Esophagus squamous epithelium (tissue), 5 donors: ENCODE measurements around the gene KLK15. TPM values are rescaled to one million over a fixed set of nuclear protein-coding genes. Genes with fewer than 3 reads are reported as not detected.

Source experiments
- DNase-seq: peaks from one replicate; lab custom pipeline; 2025; lab: John Stamatoyannopoulos, UW
- H3K27ac ChIP-seq, 4 donors: fragments of 200-600 bp; sonication (generic); one replicate each; pipeline ENCODE4 v1.5.1; 2016 to 2019; ENCODE audit warnings: mild to moderate bottlenecking in 1 of 4
- H3K27me3 ChIP-seq, 4 donors: fragments of 200-600 bp; sonication (generic); 1 replicate in 3 of 4; 2 replicates in 1 of 4; pipeline versions ENCODE4 v1.5.1 to v1.6.0; 2017 to 2021; ENCODE audit warnings: antibody characterized with exemption in 1 of 4
- H3K36me3 ChIP-seq, 3 donors: fragments of 200-600 bp; sonication (generic); one replicate each; pipeline ENCODE4 v1.5.1; 2016 to 2019
- H3K4me1 ChIP-seq, 3 donors: fragments of 200-600 bp; sonication (generic); one replicate each; pipeline ENCODE4 v1.5.1; 2017 to 2019
- H3K4me3 ChIP-seq, 4 donors: fragments of 200-600 bp; sonication (generic); 1 replicate in 3 of 4; 2 replicates in 1 of 4; pipeline ENCODE4 v1.5.1; 2016 to 2019; ENCODE audit warnings: mild to moderate bottlenecking in 2 of 4, moderate library complexity in 1 of 4
- H3K9me3 ChIP-seq, 3 donors: fragments of 200-600 bp; sonication (generic); one replicate each; pipeline ENCODE4 v1.5.1; 2016 to 2019
- CTCF ChIP-seq, 6 experiments: fragments of 450-650 bp in 4 of 6; fragments of 200-600 bp in 2 of 6; sonication (generic) in 2 of 6; IDR thresholded peaks; one replicate each; pipeline ENCODE4 v1.5.1; 2016 to 2019; ENCODE audit warnings: antibody characterized with exemption in 6 of 6, mild to moderate bottlenecking in 4 of 6, moderate library complexity in 4 of 6
- POLR2A ChIP-seq, 4 donors: fragments of 450-650 bp; IDR thresholded peaks; one replicate each; pipeline ENCODE4 v1.6.1; 2017; ENCODE audit warnings: antibody characterized with exemption in 4 of 4, mild to moderate bottlenecking in 4 of 4, moderate library complexity in 3 of 4
- WGBS, 2 donors: methylation state at CpG; one replicate each; pipeline ENCODE4 v1.1.5; 2018; 5-methylcytosine and 5-hydroxymethylcytosine counted together
- intact Hi-C: fragments of 100-400 bp; cut with DNase I; formaldehyde crosslinking; loops from one replicate; pipeline ENCODE4 v1.15.0; 2022
- total RNA-seq, 4 donors: library from RNA; depleted of rRNA; stranded (reverse); fragments of >200 nt; gene quantifications; one replicate each; pipeline ENCODE4 v1.1.0, GENCODE V29; 2016
- donor health status: DM: yes; HTN: yes; CAD: no.

KLK15 gene
- total RNA-seq, 4 donors from 2014 or later, result not detected

- intact Hi-C loops, result no loop called here
- WGBS, 2 donors, result 79% methylated on average over 2 of the region's 8 CpGs; no CpG with 5 or more reads in 1 of the 2 donors
- peaks cover 13 to 62% (median 23%) of the 10 kb centered on the region in 3 donors for H3K36me3 ChIP-seq
Observed at GRCh38 chr19:50796634-50797428, 36.5 kb downstream of the KLK15 start.

DNA sequence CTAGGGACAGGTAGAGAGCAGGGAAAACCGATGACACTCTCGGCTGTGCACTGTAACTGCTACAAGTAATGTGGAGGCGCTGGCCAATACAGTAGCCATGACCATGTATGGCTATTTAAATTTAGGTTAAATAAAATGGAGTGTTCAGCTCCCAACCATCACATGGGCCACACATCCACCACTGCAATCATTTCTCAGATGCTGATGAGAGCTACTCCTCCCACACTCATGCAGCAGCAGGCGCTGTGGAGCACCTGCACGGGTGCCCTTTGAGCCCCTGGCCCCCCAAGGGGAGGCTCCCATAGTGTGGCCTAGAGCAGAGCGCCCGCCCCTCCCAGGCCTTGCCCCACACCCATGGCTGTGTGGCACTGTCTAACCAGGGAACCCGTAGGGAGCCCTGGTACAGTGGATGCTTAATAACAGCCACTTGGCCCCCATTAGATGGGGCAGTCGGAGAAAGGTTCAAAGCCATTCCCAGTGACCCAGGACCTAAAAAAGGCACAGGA lies 37.2 kb downstream of the KLK15 start:
- intact Hi-C loops, result no loop called here
- TF ChIP-seq CTCF (IDR thresholded peaks at IDR 0.05) (no peak), POLR2A (IDR thresholded peaks at IDR 0.05) (no peak)

More at GRCh38 chr19:50796634-50797428, 36.5 kb downstream of the KLK15 start:
- Histone ChIP-seq H3K27ac (no peak overlapping the region), H3K27me3 (peaks cover 0 to 5% (median 0%) of the 10 kb centered on the region in 4 donors), H3K4me1 (peaks cover 0 to 23% (median 0%) of the 10 kb centered on the region in 3 donors), H3K4me3 (no peak overlapping the region), H3K9me3 (no peaks in the 10 kb centered on the region)
- TF ChIP-seq POLR2A (IDR thresholded peaks at IDR 0.05) (no peak), CTCF (IDR thresholded peaks at IDR 0.05) (no peak)
- no peak for DNase-seq

GRCh38 chr19:50795664-50796073 lies 37.7 kb downstream of the KLK15 start:
- WGBS, 2 donors, result 50 to 68% methylated on average over 3 to 4 of the region's 4 CpGs
- peaks cover 13 to 51% (median 23%) of the 10 kb centered on the region in 3 donors for H3K36me3 ChIP-seq
- no peak overlapping the region for H3K27ac ChIP-seq
- peaks cover 0 to 11% (median 0%) of the 10 kb centered on the region in 3 donors for H3K4me1 ChIP-seq
- no peaks in the 10 kb centered on the region for H3K9me3 ChIP-seq
- TF ChIP-seq POLR2A (IDR thresholded peaks at IDR 0.05) (no peak), CTCF (IDR thresholded peaks at IDR 0.05) (no peak)
- no peak overlapping the region for H3K4me3 ChIP-seq
- DNase-seq, result no peak
- peaks cover 0 to 8% (median 0%) of the 10 kb centered on the region in 4 donors for H3K27me3 ChIP-seq
- intact Hi-C loops, result no loop called here

More for the DNA sequence above, 37.2 kb downstream of the KLK15 start:
- peaks cover 0 to 16% (median 0%) of the 10 kb centered on the region in 3 donors for H3K4me1 ChIP-seq
- DNase-seq, result no peak
- H3K36me3 ChIP-seq, result peaks cover 13 to 56% (median 23%) of the 10 kb centered on the region in 3 donors
- no peak overlapping the region for H3K27ac ChIP-seq
- peaks cover 0 to 8% (median 0%) of the 10 kb centered on the region in 4 donors for H3K27me3 ChIP-seq
- H3K4me3 ChIP-seq, result no peak overlapping the region
- WGBS, 2 donors, result 75% methylated on average over 3 of the region's 9 CpGs
- H3K9me3 ChIP-seq, result no peaks in the 10 kb centered on the region

- no peak for DNase-seq
- no peak overlapping the region for H3K4me3 ChIP-seq
- 30 to 70% methylated on average over 4 to 16 of the region's 18 CpGs for WGBS, 2 donors
- peaks cover 0 to 8% (median 0%) of the 10 kb centered on the region in 4 donors for H3K27me3 ChIP-seq
- H3K4me1 ChIP-seq, result peaks cover 0 to 11% (median 0%) of the 10 kb centered on the region in 3 donors
- intact Hi-C loops, result no loop called here
- TF ChIP-seq POLR2A (IDR thresholded peaks at IDR 0.05) (no peak), CTCF (IDR thresholded peaks at IDR 0.05) (peak in 1 of 6 experiments; percentile 28)
- H3K27ac ChIP-seq, result no peak overlapping the region
- no peaks in the 10 kb centered on the region for H3K9me3 ChIP-seq
- peaks cover 13 to 47% (median 23%) of the 10 kb centered on the region in 3 donors for H3K36me3 ChIP-seq
Observed at GRCh38 chr19:50794876-50795663, 38.3 kb downstream of the KLK15 start.
